Umbilical cord (tissue), 2 donors: Measurements from ENCODE around the gene GADD45G. TPM values are rescaled to one million over a fixed set of nuclear protein-coding genes. Genes with fewer than 3 reads are reported as not detected.

ENCODE experiments used
- DNase-seq: peaks from one replicate; pipeline ENCODE4 v3.0.0-alpha.2; 2015; ENCODE audit warnings: low spot score
- total RNA-seq: library from RNA; depleted of rRNA; stranded (reverse); fragments of >200 nt; gene quantifications from one replicate; pipeline ENCODE4 v1.2.3, GENCODE V29; 2014; ENCODE audit warnings: low replicate concordance; ENCODE audit not compliant: insufficient read depth

GADD45G gene
- total RNA-seq, result 26.5 TPM

- peak; percentile 90 for DNase-seq
Measured at GRCh38 chr9:89604729-89605464, at the start of gene GADD45G. Gene GADD45G, plus strand, starts transcription at chr9:89605012. Its CDS starts 110 bp downstream, at chr9:89605122.

- no peak for DNase-seq
Measured at GRCh38 chr9:89555036-89555415, 49.8 kb upstream of the GADD45G start.

- no peak for DNase-seq
Measured at GRCh38 chr9:89555451-89556375, 49.1 kb upstream of the GADD45G start.

GRCh38 chr9:89558196-89558899 is 46.5 kb upstream of the GADD45G start:
- no peak for DNase-seq

GRCh38 chr9:89558948-89559347 is 45.9 kb upstream of the GADD45G start:
- no peak for DNase-seq

- DNase-seq, result no peak
Measured at GRCh38 chr9:89562186-89562814, 42.5 kb upstream of the GADD45G start.

- DNase-seq, result no peak
Measured at GRCh38 chr9:89563571-89564345, 41.1 kb upstream of the GADD45G start.

- DNase-seq, result no peak
Measured at GRCh38 chr9:89564346-89564878, 40.4 kb upstream of the GADD45G start.

- DNase-seq, result no peak
Measured at GRCh38 chr9:89567649-89568048, 37.2 kb upstream of the GADD45G start.

GRCh38 chr9:89574309-89574708 is 30.5 kb upstream of the GADD45G start:
- DNase-seq, result no peak

- DNase-seq, result peak; percentile 15
Measured at GRCh38 chr9:89576404-89576839, 28.4 kb upstream of the GADD45G start.

- DNase-seq, result no peak
Measured at GRCh38 chr9:89577363-89577762, 27.4 kb upstream of the GADD45G start.

- DNase-seq, result no peak
Measured at GRCh38 chr9:89579741-89580385, 24.9 kb upstream of the GADD45G start.

GRCh38 chr9:89586311-89586710 is 18.5 kb upstream of the GADD45G start:
- no peak for DNase-seq

- no peak for DNase-seq
Measured at GRCh38 chr9:89588271-89588879, 16.4 kb upstream of the GADD45G start.

GRCh38 chr9:89590415-89590814 is 14.4 kb upstream of the GADD45G start:
- DNase-seq, result no peak

GRCh38 chr9:89591274-89592212 is 13.3 kb upstream of the GADD45G start:
- no peak for DNase-seq

- no peak for DNase-seq
Measured at GRCh38 chr9:89592213-89592815, 12.5 kb upstream of the GADD45G start.
